H1 (cell line): ENCODE data around the gene SGSH. TPM values are rescaled to one million over a fixed set of nuclear protein-coding genes. Genes with fewer than 3 reads are reported as not detected.

Experiments
- BACH1 ChIP-seq: IDR thresholded peaks from 2 replicates; pipeline ENCODE4 v1.6.1; 2012; ENCODE audit warnings: low read length, improper control_type of control experiment
- polyA plus RNA-seq, 7 experiments: library from polyadenylated mRNA; depleted of rRNA in 3 of 7; stranded (reverse) in 5 of 7; unstranded in 2 of 7; fragments of >200 nt in 5 of 7; fragments of 200-250 nt in 2 of 7; gene quantifications; 1 replicate in 5 of 7; 2 replicates in 1 of 7; 4 replicates in 1 of 7; pipeline versions ENCODE4 v1.2.1 to v1.2.3, GENCODE V29; 2011 to 2013; ENCODE audit warnings: missing spikeins in 2 of 7, mixed read lengths in 2 of 7
- total RNA-seq: library from RNA; stranded (reverse); fragmentation: NEBNext Ultra II Directional; extraction: Animal tissue kit (Norgen Biotek cat#: 25700); gene quantifications from 2 replicates; pipeline ENCODE4 v1.2.1, GENCODE V29; 2021
- TF ChIP-seq, protein P1 (sequence below), 3 experiments: IDR thresholded peaks; 1 replicate in 2 of 3; 2 replicates in 1 of 3; pipeline versions ENCODE4 v1.5.1 to v1.6.1; 2011; ENCODE audit warnings: low read length in 3 of 3, mild to moderate bottlenecking in 3 of 3, inconsistent platforms in 2 of 3, low read depth in 1 of 3, moderate library complexity in 1 of 3; ENCODE audit not compliant: insufficient read depth in 1 of 3; ENCODE audit errors: control extremely low read depth in 1 of 3

SGSH gene
- total and polyA plus RNA-seq, 2 of the 8 experiments (the other 6 are each of a cell fraction or from before 2014, with no cell fraction given) = 18.0 to 19.6 TPM

DNA sequence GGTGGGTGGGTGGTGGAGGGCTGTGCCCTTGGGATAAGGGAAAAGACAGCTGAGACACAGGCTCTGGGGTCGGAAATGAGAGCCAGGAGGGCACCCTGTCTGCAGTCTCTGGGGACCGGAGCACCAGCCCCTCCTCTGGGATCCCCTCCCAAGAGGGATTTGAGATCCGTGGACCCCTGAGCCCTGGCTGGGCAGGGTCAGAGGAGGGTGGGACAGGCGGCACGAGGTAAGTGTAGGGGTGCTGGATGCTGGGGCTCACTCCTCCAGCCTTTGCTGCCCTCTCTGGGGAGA, 425 bp downstream of the SGSH start (continued):
- TF ChIP-seq, protein P1, sequence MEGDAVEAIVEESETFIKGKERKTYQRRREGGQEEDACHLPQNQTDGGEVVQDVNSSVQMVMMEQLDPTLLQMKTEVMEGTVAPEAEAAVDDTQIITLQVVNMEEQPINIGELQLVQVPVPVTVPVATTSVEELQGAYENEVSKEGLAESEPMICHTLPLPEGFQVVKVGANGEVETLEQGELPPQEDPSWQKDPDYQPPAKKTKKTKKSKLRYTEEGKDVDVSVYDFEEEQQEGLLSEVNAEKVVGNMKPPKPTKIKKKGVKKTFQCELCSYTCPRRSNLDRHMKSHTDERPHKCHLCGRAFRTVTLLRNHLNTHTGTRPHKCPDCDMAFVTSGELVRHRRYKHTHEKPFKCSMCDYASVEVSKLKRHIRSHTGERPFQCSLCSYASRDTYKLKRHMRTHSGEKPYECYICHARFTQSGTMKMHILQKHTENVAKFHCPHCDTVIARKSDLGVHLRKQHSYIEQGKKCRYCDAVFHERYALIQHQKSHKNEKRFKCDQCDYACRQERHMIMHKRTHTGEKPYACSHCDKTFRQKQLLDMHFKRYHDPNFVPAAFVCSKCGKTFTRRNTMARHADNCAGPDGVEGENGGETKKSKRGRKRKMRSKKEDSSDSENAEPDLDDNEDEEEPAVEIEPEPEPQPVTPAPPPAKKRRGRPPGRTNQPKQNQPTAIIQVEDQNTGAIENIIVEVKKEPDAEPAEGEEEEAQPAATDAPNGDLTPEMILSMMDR (IDR thresholded peaks at IDR 0.05; ENCODE audit: control extremely low read depth in 1 of 3, insufficient read depth in 1 of 3, low read depth in 1 of 3, low read length in 3 of 3) = no peak
- no peak for TF ChIP-seq BACH1
